K562 (cell line): ENCODE results near the gene MYO3B. TPM values are rescaled to one million over a fixed set of nuclear protein-coding genes. Genes with fewer than 3 reads are reported as not detected.

Source experiments
- ATAC-seq: fragments of 200-7000 bp; cut with Tn5 transposase; 3 replicates; pipeline ENCODE4 v1.9.1; 2020; ENCODE audit warnings: moderate library complexity
- BruUV-seq: library from RNA; stranded (reverse); fragments of 400-500 nt; replicated peaks from 2 replicates; lab custom pipeline; 2021; lab: Mats Ljungman, UMichigan
- CTCF ChIA-PET: fragments of 300-600 bp; formaldehyde crosslinking; extraction: SDS; loops from one replicate; lab custom pipeline; 2021; ENCODE audit warnings: low intra/inter-chr PET ratio; lab: Yijun Ruan, JAX
- POLR2A ChIA-PET: fragments of 300-600, 350-650 bp; sonication (Branson Sonifier 250); formaldehyde crosslinking; extraction: SDS; loops from one replicate; lab custom pipeline; 2021; ENCODE audit warnings: antibody characterized with exemption, inconsistent platforms; lab: Yijun Ruan, JAX
- DNase-seq, 4 experiments: peaks; one replicate each; pipeline versions ENCODE4 v3.0.0 to v3.0.0-alpha.2; 2011 to 2018; ENCODE audit warnings: low spot score in 3 of 4, mixed read lengths in 3 of 4; ENCODE audit errors: extremely low read depth in 1 of 4
- FAIRE-seq: peaks from 2 replicates; lab custom pipeline; 2011; peaks lifted over from hg19 to GRCh38; lab: Jason Lieb, UNC
- H2AFZ ChIP-seq: 2 replicates; pipeline ENCODE4 v1.6.0; 2011; ENCODE audit warnings: low read depth, low read length, control low read depth, inconsistent platforms
- H3K27ac ChIP-seq: fragments of 200-600 bp; 3 replicates; pipeline ENCODE4 v1.8.0; 2011; ENCODE audit warnings: low read depth, mild to moderate bottlenecking, control low read depth, inconsistent platforms, low read length, moderate library complexity, mixed read lengths; ENCODE audit errors: extremely low read depth
- H3K27me3 ChIP-seq, 2 experiments: fragments of 300-600 bp in 1 of 2; 2 replicates in 1 of 2; 3 replicates in 1 of 2; pipeline versions ENCODE4 v1.6.0 to v1.8.0; 2011; ENCODE audit warnings: inconsistent platforms in 2 of 2, low read length in 2 of 2, mild to moderate bottlenecking in 1 of 2, mixed read lengths in 1 of 2, moderate library complexity in 1 of 2; ENCODE audit not compliant: control insufficient read depth in 2 of 2, insufficient read depth in 2 of 2
- H3K36me3 ChIP-seq: fragments of 300-600 bp; 3 replicates; pipeline ENCODE4 v1.8.0; 2011; ENCODE audit warnings: mild to moderate bottlenecking, low read length, inconsistent platforms; ENCODE audit not compliant: control insufficient read depth, insufficient read depth
- H3K4me1 ChIP-seq, 2 experiments: fragments of 200-600 bp in 1 of 2; replicated peaks in 1 of 2; 2 replicates in 1 of 2; 3 replicates in 1 of 2; pipeline versions ENCODE4 v1.5.1 to v1.8.0; 2011; ENCODE audit warnings: inconsistent platforms in 2 of 2, low read length in 2 of 2, mild to moderate bottlenecking in 1 of 2, mixed read lengths in 1 of 2, moderate library complexity in 1 of 2; ENCODE audit not compliant: control insufficient read depth in 2 of 2, insufficient read depth in 2 of 2
- H3K4me2 ChIP-seq: 2 replicates; pipeline ENCODE4 v1.6.1; 2011; ENCODE audit warnings: low read length, control low read depth, inconsistent platforms, mixed read lengths; ENCODE audit not compliant: insufficient read depth
- H3K4me3 ChIP-seq: fragments of 200-600 bp; sonication (generic), shearing (Covaris generic); 2 replicates; pipeline ENCODE4 v1.5.1; 2016; ENCODE audit warnings: control low read depth, inconsistent platforms
- H3K79me2 ChIP-seq: fragments of 200-600 bp; 3 replicates; pipeline ENCODE4 v1.8.0; 2011; ENCODE audit warnings: low read length, inconsistent platforms; ENCODE audit not compliant: control insufficient read depth, insufficient read depth
- H3K9ac ChIP-seq, 2 experiments: 2 replicates each; pipeline versions ENCODE4 v1.6.0 to v1.6.1; 2011; ENCODE audit warnings: low read depth in 2 of 2, low read length in 2 of 2, control low read depth in 1 of 2, inconsistent platforms in 1 of 2, mild to moderate bottlenecking in 1 of 2, mixed read lengths in 1 of 2; ENCODE audit not compliant: insufficient read depth in 1 of 2
- H3K9me1 ChIP-seq: one replicate; pipeline ENCODE4 v1.6.0; 2011; ENCODE audit warnings: inconsistent platforms, mild to moderate bottlenecking, low read length, moderate library complexity; ENCODE audit not compliant: control insufficient read depth, insufficient read depth
- H3K9me3 ChIP-seq: replicated peaks from 2 replicates; pipeline ENCODE4 v1.5.1; 2011; ENCODE audit warnings: low read depth, low read length, inconsistent platforms; ENCODE audit not compliant: control insufficient read depth, insufficient read depth
- H4K20me1 ChIP-seq: replicated peaks from 2 replicates; pipeline ENCODE4 v1.6.1; 2011; ENCODE audit warnings: low read length, inconsistent platforms, mixed read lengths; ENCODE audit not compliant: control insufficient read depth, insufficient read depth
- MEF2D ChIP-seq: conservative IDR thresholded peaks from 2 replicates; pipeline ENCODE4 v1.6.1; 2016; ENCODE audit warnings: low read depth, missing genetic modification characterization, missing compliant biosample characterization
- PPARD ChIP-seq: fragments of 250-450 bp; sonication (Bioruptor Pico); IDR thresholded peaks from 2 replicates; pipeline ENCODE4 v1.8.0; 2022; ENCODE audit warnings: inconsistent platforms, mild to moderate bottlenecking, moderate library complexity
- WGBS: fragments of 100-300 bp; shearing (Covaris generic); methylation state at CpG from one replicate; pipeline ENCODE4 v1.1.6; 2016; ENCODE audit warnings: low coverage, mixed read lengths; ENCODE audit not compliant: insufficient coverage; ENCODE audit errors: missing lambda C conversion rate; 5-methylcytosine and 5-hydroxymethylcytosine counted together
- in situ Hi-C: fragments of 300-500 bp; cut with MboI; formaldehyde crosslinking; loops from 4 replicates; pipeline ENCODE4 v1.15.0; 2018; ENCODE audit warnings: inconsistent platforms, mixed read lengths
- intact Hi-C: fragments of 100-400 bp; cut with micrococcal nuclease; formaldehyde crosslinking; loops from 2 replicates; pipeline ENCODE4 v1.14.2; 2022
- polyA plus RNA-seq, 8 experiments: library from polyadenylated mRNA; depleted of rRNA in 4 of 8; stranded (reverse) in 5 of 8; unstranded in 3 of 8; fragments of >200 nt; fragmentation: Nextera tagmentation in 2 of 8; fragmentation: Illumina TruSeq in 1 of 8; extraction: Ambion mirVana in 2 of 8; extraction: Trizol in 1 of 8; gene quantifications; 2 replicates each; pipeline versions ENCODE4 v1.2.1 to v1.2.3, GENCODE V29; 2011 to 2014; ENCODE audit warnings: inconsistent platforms in 1 of 8, missing spikeins in 1 of 8
- total RNA-seq, 7 experiments: library from RNA; depleted of rRNA in 6 of 7; stranded (reverse); fragments of >200 nt in 6 of 7; fragmentation: Illumina TruSeq in 2 of 7; extraction: Trizol in 2 of 7; gene quantifications; 2 replicates each; pipeline versions ENCODE4 v1.2.1 to v1.2.3, GENCODE V29; 2011 to 2021; ENCODE audit warnings: low replicate concordance in 1 of 7
- TF ChIP-seq, protein P1 (sequence below), 2 experiments: fragments of 450-650 bp in 1 of 2; IDR thresholded peaks; 2 replicates each; pipeline ENCODE4 v1.6.1; 2011 to 2017; ENCODE audit warnings: low read depth in 2 of 2, antibody characterized with exemption in 1 of 2, borderline replicate concordance in 1 of 2, low read length in 1 of 2, mild to moderate bottlenecking in 1 of 2, mixed read lengths in 1 of 2; ENCODE audit not compliant: control insufficient read depth in 1 of 2
- TF ChIP-seq, protein P2 (sequence below): fragments of 250-450 bp; sonication (Bioruptor Pico); IDR thresholded peaks from 2 replicates; pipeline ENCODE4 v1.8.0; 2022; ENCODE audit warnings: inconsistent platforms, mild to moderate bottlenecking, moderate library complexity, borderline replicate concordance

The MYO3B gene
- total and polyA plus RNA-seq, 9 of the 15 experiments (the other 6 are each of a cell fraction or from before 2014, with no cell fraction given) = 2.7 to 6.5 (median 3.6) TPM

DNA sequence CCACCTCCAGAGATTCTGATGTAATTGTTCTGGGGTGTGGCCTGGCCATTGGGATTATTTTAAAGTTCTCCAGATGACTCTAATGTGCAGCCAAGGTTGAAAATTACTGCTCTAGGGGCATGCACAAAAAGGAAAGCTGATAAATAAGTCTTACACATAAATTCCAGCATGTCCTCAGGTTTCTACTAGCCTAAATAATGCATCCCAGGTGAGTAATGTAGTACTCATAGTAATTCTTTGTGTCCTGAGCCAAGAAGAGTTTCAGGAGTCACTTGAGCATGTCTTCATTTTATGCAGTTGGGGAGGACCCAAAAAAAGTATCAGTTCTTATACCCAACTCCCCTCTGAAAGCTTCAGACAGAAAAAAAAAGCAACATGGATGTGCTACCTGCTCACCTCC, 407.1 kb downstream of the MYO3B start (continued):
- TF ChIP-seq, protein P1, sequence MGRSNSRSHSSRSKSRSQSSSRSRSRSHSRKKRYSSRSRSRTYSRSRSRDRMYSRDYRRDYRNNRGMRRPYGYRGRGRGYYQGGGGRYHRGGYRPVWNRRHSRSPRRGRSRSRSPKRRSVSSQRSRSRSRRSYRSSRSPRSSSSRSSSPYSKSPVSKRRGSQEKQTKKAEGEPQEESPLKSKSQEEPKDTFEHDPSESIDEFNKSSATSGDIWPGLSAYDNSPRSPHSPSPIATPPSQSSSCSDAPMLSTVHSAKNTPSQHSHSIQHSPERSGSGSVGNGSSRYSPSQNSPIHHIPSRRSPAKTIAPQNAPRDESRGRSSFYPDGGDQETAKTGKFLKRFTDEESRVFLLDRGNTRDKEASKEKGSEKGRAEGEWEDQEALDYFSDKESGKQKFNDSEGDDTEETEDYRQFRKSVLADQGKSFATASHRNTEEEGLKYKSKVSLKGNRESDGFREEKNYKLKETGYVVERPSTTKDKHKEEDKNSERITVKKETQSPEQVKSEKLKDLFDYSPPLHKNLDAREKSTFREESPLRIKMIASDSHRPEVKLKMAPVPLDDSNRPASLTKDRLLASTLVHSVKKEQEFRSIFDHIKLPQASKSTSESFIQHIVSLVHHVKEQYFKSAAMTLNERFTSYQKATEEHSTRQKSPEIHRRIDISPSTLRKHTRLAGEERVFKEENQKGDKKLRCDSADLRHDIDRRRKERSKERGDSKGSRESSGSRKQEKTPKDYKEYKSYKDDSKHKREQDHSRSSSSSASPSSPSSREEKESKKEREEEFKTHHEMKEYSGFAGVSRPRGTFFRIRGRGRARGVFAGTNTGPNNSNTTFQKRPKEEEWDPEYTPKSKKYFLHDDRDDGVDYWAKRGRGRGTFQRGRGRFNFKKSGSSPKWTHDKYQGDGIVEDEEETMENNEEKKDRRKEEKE (IDR thresholded peaks at IDR 0.05; ENCODE audit: borderline replicate concordance in 1 of 2, control insufficient read depth in 1 of 2, low read depth in 2 of 2, low read length in 1 of 2) = no peak

DNA sequence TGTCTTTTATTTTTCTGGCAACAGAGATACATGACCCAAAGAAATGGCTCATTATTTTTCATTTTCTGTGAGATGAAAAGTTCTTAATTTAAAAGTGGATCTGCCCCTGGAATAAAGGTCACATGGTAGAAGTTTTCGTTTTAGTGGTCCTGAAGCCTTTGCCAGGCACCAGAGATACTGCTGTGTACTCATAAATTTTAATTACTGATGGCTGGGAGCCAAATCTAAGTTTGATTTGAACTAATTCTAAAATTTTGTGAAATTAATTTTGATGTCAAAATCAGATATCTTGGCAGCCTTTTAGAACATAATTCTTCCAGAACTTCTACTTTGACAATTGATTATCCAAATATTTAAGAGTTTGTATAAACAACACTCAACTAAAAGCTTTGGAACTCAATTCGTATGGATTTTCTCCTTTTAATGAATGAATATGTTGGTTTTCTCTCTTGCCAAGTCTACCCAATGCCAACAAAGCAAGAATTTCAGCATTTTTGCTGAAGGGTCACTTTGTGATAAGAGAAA, 408.7 kb downstream of the MYO3B start:
- Histone ChIP-seq H2AFZ (no peak overlapping the region), H3K9me3 (no peaks in the 10 kb centered on the region), H3K4me2 (no peak overlapping the region), H3K27me3 (no peaks in the 10 kb centered on the region; a peak in 1 of 5 replicates), H3K4me3 (no peak overlapping the region), H3K4me1 (no peaks in the 10 kb centered on the region), H3K79me2 (no peaks in the 10 kb centered on the region), H3K36me3 (no peaks in the 10 kb centered on the region), H4K20me1 (no peaks in the 10 kb centered on the region), H3K9ac (no peak overlapping the region), H3K9me1 (no peaks in the 10 kb centered on the region), H3K27ac (no peak overlapping the region)
- DNase-seq (no peak), ATAC-seq (no peak), FAIRE-seq (no peak)
- CTCF ChIA-PET = no interaction called here
- POLR2A ChIA-PET = no interaction called here
- WGBS = 0% methylated on average over 2 of the region's 2 CpGs
- TF ChIP-seq MEF2D (tag) (no peak), PPARD (CRISPR knock-in tag) (no peak)
- TF ChIP-seq, protein P2, sequence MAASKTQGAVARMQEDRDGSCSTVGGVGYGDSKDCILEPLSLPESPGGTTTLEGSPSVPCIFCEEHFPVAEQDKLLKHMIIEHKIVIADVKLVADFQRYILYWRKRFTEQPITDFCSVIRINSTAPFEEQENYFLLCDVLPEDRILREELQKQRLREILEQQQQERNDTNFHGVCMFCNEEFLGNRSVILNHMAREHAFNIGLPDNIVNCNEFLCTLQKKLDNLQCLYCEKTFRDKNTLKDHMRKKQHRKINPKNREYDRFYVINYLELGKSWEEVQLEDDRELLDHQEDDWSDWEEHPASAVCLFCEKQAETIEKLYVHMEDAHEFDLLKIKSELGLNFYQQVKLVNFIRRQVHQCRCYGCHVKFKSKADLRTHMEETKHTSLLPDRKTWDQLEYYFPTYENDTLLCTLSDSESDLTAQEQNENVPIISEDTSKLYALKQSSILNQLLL (CRISPR knock-in tag) = no peak
- in situ Hi-C loops (no loop called here), intact Hi-C loops (no loop called here)
- BruUV-seq = no TSS peak
